H9 (cell line): ENCODE measurements around the gene CRHR1. TPM values are rescaled to one million over a fixed set of nuclear protein-coding genes. Genes with fewer than 3 reads are reported as not detected.

Source experiments
- DNase-seq: peaks from one replicate; pipeline ENCODE4 v3.0.0-alpha.2; 2017
- H2AFZ ChIP-seq: one replicate; pipeline ENCODE4 v1.6.1; 2013; ENCODE audit warnings: mild to moderate bottlenecking, low read length, control low read depth, moderate library complexity
- H2AK5ac ChIP-seq: 2 replicates; pipeline ENCODE4 v1.6.1; 2013; ENCODE audit warnings: low read length, control low read depth, mixed read lengths; ENCODE audit not compliant: insufficient read length
- H2BK120ac ChIP-seq: one replicate; pipeline ENCODE4 v1.6.1; 2013; ENCODE audit warnings: low read depth, mild to moderate bottlenecking, low read length, control low read depth, inconsistent platforms; ENCODE audit not compliant: poor library complexity, severe bottlenecking
- H2BK12ac ChIP-seq: 2 replicates; pipeline ENCODE4 v1.6.1; 2013; ENCODE audit warnings: low read length, control low read depth, mixed read lengths, low read depth; ENCODE audit not compliant: insufficient read length
- H2BK15ac ChIP-seq: 2 replicates; pipeline ENCODE4 v1.6.1; 2013; ENCODE audit warnings: low read depth, low read length, control low read depth
- H2BK20ac ChIP-seq: one replicate; pipeline ENCODE4 v1.6.1; 2013; ENCODE audit warnings: low read depth, mild to moderate bottlenecking, low read length, control low read depth, inconsistent platforms; ENCODE audit not compliant: poor library complexity, severe bottlenecking
- H2BK5ac ChIP-seq: 2 replicates; pipeline ENCODE4 v1.6.1; 2013; ENCODE audit warnings: low read length, control low read depth, mixed read lengths; ENCODE audit not compliant: insufficient read length
- H3K14ac ChIP-seq: 2 replicates; pipeline ENCODE4 v1.6.1; 2013; ENCODE audit warnings: low read length, control low read depth; ENCODE audit not compliant: insufficient read depth
- H3K18ac ChIP-seq: 2 replicates; pipeline ENCODE4 v1.6.1; 2013; ENCODE audit warnings: low read depth, mild to moderate bottlenecking, mixed read lengths, low read length, control low read depth; ENCODE audit not compliant: insufficient read length
- H3K23ac ChIP-seq: 2 replicates; pipeline ENCODE4 v1.6.1; 2013; ENCODE audit warnings: low read length, control low read depth, mixed read lengths, low read depth; ENCODE audit not compliant: insufficient read length
- H3K23me2 ChIP-seq: 2 replicates; pipeline ENCODE4 v1.6.1; 2013; ENCODE audit warnings: low read depth, mild to moderate bottlenecking, mixed read lengths, low read length, control low read depth; ENCODE audit not compliant: insufficient read length, poor library complexity, severe bottlenecking
- H3K27ac ChIP-seq: 2 replicates; pipeline ENCODE4 v1.5.1; 2013; ENCODE audit warnings: low read length, control low read depth, mixed read lengths, low read depth; ENCODE audit not compliant: insufficient read length
- H3K27me3 ChIP-seq: 2 replicates; pipeline ENCODE4 v1.6.1; 2013; ENCODE audit warnings: low read length, control low read depth, inconsistent platforms; ENCODE audit not compliant: insufficient read depth
- H3K4ac ChIP-seq: 2 replicates; pipeline ENCODE4 v1.6.1; 2013; ENCODE audit warnings: low read depth, mild to moderate bottlenecking, control low read depth, inconsistent platforms, low read length, moderate library complexity
- H3K4me1 ChIP-seq: 2 replicates; pipeline ENCODE4 v1.6.1; 2013; ENCODE audit warnings: low read length, control low read depth, inconsistent platforms; ENCODE audit not compliant: insufficient read depth
- H3K4me2 ChIP-seq: 2 replicates; pipeline ENCODE4 v1.6.1; 2013; ENCODE audit warnings: low read length, control low read depth, mixed read lengths; ENCODE audit not compliant: insufficient read length, insufficient read depth
- H3K56ac ChIP-seq: 2 replicates; pipeline ENCODE4 v1.6.1; 2013; ENCODE audit warnings: low read depth, mild to moderate bottlenecking, mixed read lengths, low read length, control low read depth; ENCODE audit not compliant: insufficient read length
- H3K79me1 ChIP-seq: 2 replicates; pipeline ENCODE4 v1.6.1; 2013; ENCODE audit warnings: low read depth, mild to moderate bottlenecking, moderate library complexity, low read length, control low read depth, inconsistent platforms; ENCODE audit not compliant: insufficient read depth, poor library complexity, severe bottlenecking
- H3K79me2 ChIP-seq: 2 replicates; pipeline ENCODE4 v1.6.1; 2013; ENCODE audit warnings: low read length, control low read depth, inconsistent platforms; ENCODE audit not compliant: insufficient read depth
- H3K9ac ChIP-seq: 2 replicates; pipeline ENCODE4 v1.6.1; 2013; ENCODE audit warnings: low read length, control low read depth, mixed read lengths; ENCODE audit not compliant: insufficient read length; ENCODE audit errors: extremely low read depth
- H3K9me3 ChIP-seq: one replicate; pipeline ENCODE4 v1.6.1; 2013; ENCODE audit warnings: low read depth, low read length, inconsistent platforms; ENCODE audit not compliant: control insufficient read depth
- H3T11ph ChIP-seq: one replicate; pipeline ENCODE4 v1.6.1; 2013; ENCODE audit warnings: mild to moderate bottlenecking, low read length, control low read depth, inconsistent platforms
- H4K20me1 ChIP-seq: one replicate; pipeline ENCODE4 v1.6.1; 2013; ENCODE audit not compliant: control insufficient read depth, insufficient read length, insufficient read depth
- H4K5ac ChIP-seq: 2 replicates; pipeline ENCODE4 v1.6.1; 2013; ENCODE audit warnings: low read depth, mild to moderate bottlenecking, mixed read lengths, low read length, control low read depth; ENCODE audit not compliant: insufficient read length
- H4K8ac ChIP-seq: replicated peaks from 2 replicates; pipeline ENCODE4 v1.6.1; 2013; ENCODE audit warnings: low read length, control low read depth, mixed read lengths, low read depth; ENCODE audit not compliant: insufficient read length
- H4K91ac ChIP-seq: 2 replicates; pipeline ENCODE4 v1.6.1; 2013; ENCODE audit warnings: low read depth, mild to moderate bottlenecking, moderate library complexity, mixed read lengths, low read length, control low read depth; ENCODE audit not compliant: insufficient read length
- H3K27ac Mint-ChIP-seq, 3 experiments: 2 replicates in 2 of 3; 3 replicates in 1 of 3; pipeline ENCODE4 v1.8.0; 2020 to 2021; ENCODE audit warnings: mixed read lengths in 3 of 3, mild to moderate bottlenecking in 1 of 3, moderate library complexity in 1 of 3
- H3K27me3 Mint-ChIP-seq: 2 replicates; pipeline ENCODE4 v1.8.0; 2021; ENCODE audit warnings: low read depth, mild to moderate bottlenecking, moderate library complexity, mixed read lengths
- H3K36me3 Mint-ChIP-seq, 3 experiments: 2 replicates in 2 of 3; 3 replicates in 1 of 3; pipeline ENCODE4 v1.8.0; 2020 to 2021; ENCODE audit warnings: low read depth in 3 of 3, mixed read lengths in 3 of 3; ENCODE audit not compliant: insufficient read depth in 1 of 3
- H3K4me1 Mint-ChIP-seq, 2 experiments: 2 replicates each; pipeline ENCODE4 v1.8.0; 2020; ENCODE audit warnings: mixed read lengths in 2 of 2
- H3K4me3 Mint-ChIP-seq, 2 experiments: 2 replicates in 1 of 2; 3 replicates in 1 of 2; pipeline ENCODE4 v1.8.0; 2020 to 2021; ENCODE audit warnings: mild to moderate bottlenecking in 2 of 2, mixed read lengths in 2 of 2, moderate library complexity in 1 of 2
- H3K9me3 Mint-ChIP-seq, 2 experiments: 2 replicates in 1 of 2; 3 replicates in 1 of 2; pipeline ENCODE4 v1.8.0; 2020; ENCODE audit warnings: mild to moderate bottlenecking in 2 of 2, mixed read lengths in 2 of 2, moderate library complexity in 1 of 2
- WGBS: extraction: QIAGEN DNeasy Blood & Tissue Kit; methylation state at CpG from one replicate; pipeline ENCODE4 v1.1.7; 2013; ENCODE audit warnings: missing lambda C conversion rate, low lambda C conversion rate, mixed read lengths; ENCODE audit not compliant: insufficient read length; ENCODE audit errors: extremely low coverage; 5-methylcytosine and 5-hydroxymethylcytosine counted together
- total RNA-seq: library from RNA; stranded (reverse); gene quantifications from 2 replicates; pipeline ENCODE4 v1.2.1, GENCODE V29; 2021
- TF ChIP-seq, protein P1 (sequence below): fragments of 200-600 bp; sonication (generic); conservative IDR thresholded peaks from 3 replicates; pipeline ENCODE4 v1.8.0; 2021; ENCODE audit warnings: antibody characterized with exemption, mild to moderate bottlenecking

Gene CRHR1
- total RNA-seq, 1 experiment from 2014 or later: 0.52 TPM

DNA sequence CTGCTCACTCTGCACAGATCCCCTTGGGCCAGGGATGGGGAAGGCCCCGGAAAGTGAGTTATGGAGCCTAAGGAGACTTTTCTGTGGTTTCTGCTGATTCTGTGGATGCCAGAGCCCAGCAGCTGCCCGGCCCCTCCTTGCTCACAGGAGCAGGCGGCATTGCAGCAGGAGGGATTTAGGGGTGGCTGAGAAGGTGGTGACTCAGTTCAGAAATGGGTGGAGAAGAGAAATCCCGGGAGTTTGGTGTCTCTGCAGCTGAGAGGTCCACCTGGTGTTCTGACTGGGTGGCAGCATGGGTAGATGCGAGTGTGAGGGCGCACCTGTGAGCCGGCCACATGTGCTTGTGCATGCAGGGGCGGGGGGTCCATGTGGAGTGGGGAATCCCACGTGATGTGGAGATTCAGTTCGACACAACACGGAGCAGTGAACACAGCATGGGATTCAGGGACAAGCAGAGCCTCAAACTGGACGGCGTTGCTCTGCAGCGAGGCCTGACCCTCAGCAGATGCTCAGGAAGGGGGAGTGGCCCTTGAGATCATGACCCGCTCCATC lies 44.5 kb downstream of the CRHR1 start:
- Histone ChIP-seq H4K5ac (no peak overlapping the region), H2BK120ac (no peak overlapping the region), H3K14ac (no peak overlapping the region), H2AFZ (no peak overlapping the region), H4K8ac (no peak overlapping the region), H3K27me3 (no peaks in the 10 kb centered on the region), H3K23ac (no peak overlapping the region), H3K79me1 (no peaks in the 10 kb centered on the region), H2BK20ac (no peak overlapping the region), H3K4ac (no peak overlapping the region), H2BK5ac (no peak overlapping the region), H3K9ac (no peak overlapping the region), H4K91ac (no peak overlapping the region), H2AK5ac (no peak overlapping the region), H4K20me1 (no peaks in the 10 kb centered on the region), H3K4me2 (no peak overlapping the region), H3K18ac (no peak overlapping the region), H3K23me2 (no peaks in the 10 kb centered on the region), H2BK15ac (no peak overlapping the region), H3K9me3 (no peaks in the 10 kb centered on the region), H3K27ac (no peak overlapping the region), H3K56ac (no peak overlapping the region), H3K79me2 (no peaks in the 10 kb centered on the region), H2BK12ac (no peak overlapping the region), H3T11ph (no peak overlapping the region), H3K4me1 (no peaks in the 10 kb centered on the region)
- Mint-ChIP-seq H3K27ac (no peak overlapping the region; a peak in 1 of 7 replicates), H3K36me3 (no peaks in the 10 kb centered on the region), H3K4me1 (peaks cover 0 to 8% of the 10 kb centered on the region in 2 experiments; a peak in 1 of 4 replicates), H3K4me3 (no peak overlapping the region), H3K27me3 (peaks cover 9% of the 10 kb centered on the region), H3K9me3 (no peaks in the 10 kb centered on the region)
- DNase-seq: no peak
- no CpG with 5 or more reads among the region's 15 CpGs for WGBS
- TF ChIP-seq, protein P1, sequence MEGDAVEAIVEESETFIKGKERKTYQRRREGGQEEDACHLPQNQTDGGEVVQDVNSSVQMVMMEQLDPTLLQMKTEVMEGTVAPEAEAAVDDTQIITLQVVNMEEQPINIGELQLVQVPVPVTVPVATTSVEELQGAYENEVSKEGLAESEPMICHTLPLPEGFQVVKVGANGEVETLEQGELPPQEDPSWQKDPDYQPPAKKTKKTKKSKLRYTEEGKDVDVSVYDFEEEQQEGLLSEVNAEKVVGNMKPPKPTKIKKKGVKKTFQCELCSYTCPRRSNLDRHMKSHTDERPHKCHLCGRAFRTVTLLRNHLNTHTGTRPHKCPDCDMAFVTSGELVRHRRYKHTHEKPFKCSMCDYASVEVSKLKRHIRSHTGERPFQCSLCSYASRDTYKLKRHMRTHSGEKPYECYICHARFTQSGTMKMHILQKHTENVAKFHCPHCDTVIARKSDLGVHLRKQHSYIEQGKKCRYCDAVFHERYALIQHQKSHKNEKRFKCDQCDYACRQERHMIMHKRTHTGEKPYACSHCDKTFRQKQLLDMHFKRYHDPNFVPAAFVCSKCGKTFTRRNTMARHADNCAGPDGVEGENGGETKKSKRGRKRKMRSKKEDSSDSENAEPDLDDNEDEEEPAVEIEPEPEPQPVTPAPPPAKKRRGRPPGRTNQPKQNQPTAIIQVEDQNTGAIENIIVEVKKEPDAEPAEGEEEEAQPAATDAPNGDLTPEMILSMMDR: no peak
